Tibial nerve (tissue), 4 donors: ENCODE measurements around the gene XYLT1. TPM values are rescaled to one million over a fixed set of nuclear protein-coding genes. Genes with fewer than 3 reads are reported as not detected.
A peak's percentile ranks its signal among the peaks of the same experiment; 100 is the strongest.

Experiments
- DNase-seq, 2 donors: peaks; one replicate each; pipeline ENCODE4 v3.0.0-alpha.2; 2019; ENCODE audit warnings: low spot score in 2 of 2
- H3K27ac ChIP-seq, 4 donors: fragments of 200-600 bp; sonication (generic) in 3 of 4; one replicate each; pipeline ENCODE4 v1.5.1; 2017 to 2019; ENCODE audit warnings: mild to moderate bottlenecking in 1 of 4
- H3K27me3 ChIP-seq, 2 donors: fragments of 200-600 bp; sonication (generic) in 1 of 2; one replicate each; pipeline versions ENCODE4 v1.5.1 to v1.6.0; 2017 to 2019
- H3K36me3 ChIP-seq, 3 donors: fragments of 200-600 bp; sonication (generic); one replicate each; pipeline ENCODE4 v1.5.1; 2018 to 2019
- H3K4me1 ChIP-seq, 4 donors: fragments of 200-600 bp; sonication (generic) in 3 of 4; one replicate each; pipeline ENCODE4 v1.5.1; 2017 to 2019
- H3K4me3 ChIP-seq, 4 donors: fragments of 200-600 bp; sonication (generic) in 3 of 4; one replicate each; pipeline ENCODE4 v1.5.1; 2017 to 2019; ENCODE audit warnings: mild to moderate bottlenecking in 1 of 4, moderate library complexity in 1 of 4
- H3K9me3 ChIP-seq, 4 donors: fragments of 200-600 bp; sonication (generic) in 3 of 4; one replicate each; pipeline ENCODE4 v1.5.1; 2017 to 2019
- EP300 ChIP-seq, 2 donors: sonication (generic); formaldehyde crosslinking; IDR thresholded peaks; one replicate each; pipeline ENCODE4 v1.6.1; 2017; ENCODE audit warnings: antibody characterized with exemption in 2 of 2, mild to moderate bottlenecking in 1 of 2
- POLR2A ChIP-seq, 2 donors: fragments of 450-650 bp; IDR thresholded peaks; one replicate each; pipeline ENCODE4 v1.6.1; 2017; ENCODE audit warnings: antibody characterized with exemption in 2 of 2, mild to moderate bottlenecking in 2 of 2, moderate library complexity in 2 of 2
- WGBS, 2 donors: methylation state at CpG; one replicate each; pipeline ENCODE4 v1.1.5; 2018; 5-methylcytosine and 5-hydroxymethylcytosine counted together
- total RNA-seq, 4 donors: library from RNA; depleted of rRNA; stranded (reverse); fragments of >200 nt; gene quantifications; one replicate each; pipeline ENCODE4 v1.1.0, GENCODE V29; 2016
- TF ChIP-seq, protein P1 (sequence below), 5 experiments: fragments of 200-600 bp in 3 of 5; fragments of 450-650 bp in 2 of 5; sonication (generic) in 3 of 5; IDR thresholded peaks; one replicate each; pipeline ENCODE4 v1.5.1; 2016 to 2019; ENCODE audit warnings: antibody characterized with exemption in 5 of 5, mild to moderate bottlenecking in 3 of 5, moderate library complexity in 2 of 5

Gene XYLT1
- total RNA-seq, 4 donors from 2014 or later, result 13.8 to 23.1 (median 14.8) TPM

DNA sequence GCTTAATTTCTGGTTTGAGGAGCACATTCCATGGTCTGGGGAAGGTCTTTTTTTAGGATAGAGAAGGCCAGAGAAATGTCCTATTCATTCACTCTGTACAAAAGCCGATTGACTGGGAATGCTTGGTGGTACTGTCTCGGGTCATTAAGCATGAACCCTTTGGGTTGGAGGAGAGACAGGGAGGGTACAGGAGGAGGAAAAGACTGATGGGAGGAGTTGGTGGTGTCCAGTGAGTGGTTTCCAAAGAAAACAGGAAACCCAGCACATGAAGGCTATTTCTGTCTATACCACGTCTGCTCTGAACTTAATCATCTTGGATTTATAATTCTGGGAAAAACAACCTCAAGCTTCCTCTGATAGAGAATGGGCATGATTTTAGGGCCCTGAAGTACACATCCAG is 111.9 kb downstream of the XYLT1 start:
- TF ChIP-seq EP300 (IDR thresholded peaks at IDR 0.05), result peak in 1 of 2 donors; percentile 11
- TF ChIP-seq, protein P1, sequence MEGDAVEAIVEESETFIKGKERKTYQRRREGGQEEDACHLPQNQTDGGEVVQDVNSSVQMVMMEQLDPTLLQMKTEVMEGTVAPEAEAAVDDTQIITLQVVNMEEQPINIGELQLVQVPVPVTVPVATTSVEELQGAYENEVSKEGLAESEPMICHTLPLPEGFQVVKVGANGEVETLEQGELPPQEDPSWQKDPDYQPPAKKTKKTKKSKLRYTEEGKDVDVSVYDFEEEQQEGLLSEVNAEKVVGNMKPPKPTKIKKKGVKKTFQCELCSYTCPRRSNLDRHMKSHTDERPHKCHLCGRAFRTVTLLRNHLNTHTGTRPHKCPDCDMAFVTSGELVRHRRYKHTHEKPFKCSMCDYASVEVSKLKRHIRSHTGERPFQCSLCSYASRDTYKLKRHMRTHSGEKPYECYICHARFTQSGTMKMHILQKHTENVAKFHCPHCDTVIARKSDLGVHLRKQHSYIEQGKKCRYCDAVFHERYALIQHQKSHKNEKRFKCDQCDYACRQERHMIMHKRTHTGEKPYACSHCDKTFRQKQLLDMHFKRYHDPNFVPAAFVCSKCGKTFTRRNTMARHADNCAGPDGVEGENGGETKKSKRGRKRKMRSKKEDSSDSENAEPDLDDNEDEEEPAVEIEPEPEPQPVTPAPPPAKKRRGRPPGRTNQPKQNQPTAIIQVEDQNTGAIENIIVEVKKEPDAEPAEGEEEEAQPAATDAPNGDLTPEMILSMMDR (IDR thresholded peaks at IDR 0.05), result no peak
- no peaks in the 10 kb centered on the region for H3K9me3 ChIP-seq
- H3K4me3 ChIP-seq, result no peak overlapping the region
- 11 to 23% methylated on average over 3 of the region's 3 CpGs for WGBS, 2 donors
- no peaks in the 10 kb centered on the region for H3K36me3 ChIP-seq
- no peaks in the 10 kb centered on the region for H3K27me3 ChIP-seq
- peak overlapping the region in 2 of 4 donors; percentile 42 to 57 for H3K27ac ChIP-seq
- no peak for DNase-seq
- peaks cover 0 to 55% (median 17%) of the 10 kb centered on the region in 4 donors for H3K4me1 ChIP-seq

DNA sequence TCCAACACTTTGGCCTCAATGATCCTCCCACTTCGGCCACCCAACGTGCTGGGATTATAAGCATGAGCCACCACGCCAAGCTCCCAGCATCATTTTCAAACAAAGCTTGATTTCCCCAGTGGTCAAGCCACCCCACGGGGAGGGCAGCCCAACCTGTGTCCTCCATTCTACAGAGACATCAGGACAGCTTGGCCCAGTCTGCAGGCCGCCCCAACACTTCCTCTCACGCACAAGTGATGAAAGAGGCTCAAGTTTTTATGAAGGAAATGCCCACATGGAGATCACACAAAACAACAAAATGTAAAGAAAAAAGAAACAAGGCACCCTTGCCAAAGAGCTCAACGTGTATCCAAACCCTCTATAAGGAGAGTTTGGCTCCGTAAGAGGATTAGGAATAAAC is 112.4 kb downstream of the XYLT1 start:
- H3K4me3 ChIP-seq, result no peak overlapping the region
- H3K27ac ChIP-seq, result peak overlapping the region in 2 of 4 donors; percentile 42 to 57
- no peak for TF ChIP-seq POLR2A (IDR thresholded peaks at IDR 0.05)
- TF ChIP-seq, protein P1 (IDR thresholded peaks at IDR 0.05), result no peak
- no peak for TF ChIP-seq EP300 (IDR thresholded peaks at IDR 0.05)
- H3K27me3 ChIP-seq, result no peaks in the 10 kb centered on the region
- peaks cover 0 to 50% (median 17%) of the 10 kb centered on the region in 4 donors for H3K4me1 ChIP-seq
- no peaks in the 10 kb centered on the region for H3K9me3 ChIP-seq
- 60 to 62% methylated on average over 8 of the region's 8 CpGs for WGBS, 2 donors
- no peaks in the 10 kb centered on the region for H3K36me3 ChIP-seq
- DNase-seq, result no peak

DNA sequence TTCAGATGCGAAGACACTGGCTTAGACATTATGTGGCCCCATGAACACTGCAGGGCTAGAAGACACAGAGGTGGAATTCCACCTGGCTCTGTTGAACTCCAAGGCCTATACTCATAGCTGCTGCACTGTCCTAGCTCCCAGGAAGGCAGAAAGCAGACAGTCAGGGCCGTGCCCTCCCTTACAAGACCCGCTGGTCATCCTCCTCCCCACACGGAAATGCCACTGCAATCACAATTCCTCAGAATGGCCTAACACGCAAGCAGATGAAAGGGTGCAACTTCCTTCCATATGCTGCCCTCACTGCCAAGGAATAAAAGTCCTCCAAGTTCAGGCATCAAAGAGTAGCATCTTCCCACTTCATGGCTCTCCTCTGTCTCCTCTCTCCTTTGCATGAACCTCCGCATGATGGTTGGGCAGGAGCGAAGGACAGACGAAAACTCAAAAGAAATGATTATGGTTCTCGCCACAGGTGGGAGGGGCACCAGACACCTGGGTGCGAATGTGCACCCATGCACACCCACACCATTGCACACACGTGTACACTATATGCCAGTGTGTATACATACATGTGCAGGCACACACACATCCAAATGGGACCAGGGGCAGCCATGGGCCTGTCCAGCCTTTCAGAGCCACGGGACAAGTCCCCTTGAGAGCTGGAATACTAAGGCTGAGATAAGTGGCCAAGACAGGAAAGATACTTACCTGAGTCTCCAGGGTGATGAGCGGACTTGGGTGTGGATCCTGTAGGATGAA is 113.3 kb downstream of the XYLT1 start:
- Histone ChIP-seq H3K27me3 (no peaks in the 10 kb centered on the region), H3K27ac (no peak overlapping the region), H3K4me1 (peaks cover 0 to 50% (median 17%) of the 10 kb centered on the region in 4 donors), H3K9me3 (no peaks in the 10 kb centered on the region), H3K4me3 (no peak overlapping the region), H3K36me3 (no peaks in the 10 kb centered on the region)
- no peak for DNase-seq
- 93% methylated on average over 13 of the region's 13 CpGs for WGBS, 2 donors
- TF ChIP-seq POLR2A (IDR thresholded peaks at IDR 0.05) (no peak), EP300 (IDR thresholded peaks at IDR 0.05) (no peak)
- TF ChIP-seq, protein P1 (IDR thresholded peaks at IDR 0.05), result no peak

DNA sequence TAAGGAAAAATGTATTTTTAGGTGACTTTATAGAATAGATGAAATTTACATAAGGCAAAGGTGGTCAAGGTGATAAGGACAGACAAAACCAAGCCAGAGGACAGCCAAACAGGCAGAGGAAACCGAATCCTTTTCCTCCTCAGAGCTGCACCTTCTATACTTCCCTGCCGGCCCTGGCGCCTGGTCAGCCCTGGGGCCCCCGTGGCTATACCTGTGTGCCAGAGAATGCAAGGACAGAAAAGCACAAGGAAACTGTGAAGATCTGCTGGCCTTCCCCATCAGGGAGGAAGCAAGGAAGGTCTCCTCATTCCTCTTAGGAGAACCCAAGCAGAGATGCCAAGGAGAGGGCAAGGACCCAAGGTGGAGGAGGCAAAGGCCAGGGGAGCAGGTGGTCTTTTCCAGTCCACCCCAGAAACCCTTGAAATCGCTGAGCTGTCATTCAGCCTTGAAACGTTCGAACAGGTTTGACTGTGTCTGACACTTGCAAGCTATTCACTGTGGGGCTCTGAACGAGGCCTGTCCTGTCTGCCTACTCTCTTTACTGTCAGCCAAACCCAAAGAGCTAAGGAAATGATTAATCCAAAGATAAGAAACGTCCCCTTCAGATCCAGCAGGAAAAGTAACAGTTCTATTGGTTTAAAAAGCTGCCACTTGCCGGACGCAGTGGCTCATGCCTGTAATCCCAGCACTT is 114.4 kb downstream of the XYLT1 start:
- Histone ChIP-seq H3K9me3 (no peaks in the 10 kb centered on the region), H3K27ac (no peak overlapping the region), H3K36me3 (no peaks in the 10 kb centered on the region), H3K4me1 (peaks cover 0 to 50% (median 20%) of the 10 kb centered on the region in 4 donors), H3K4me3 (no peak overlapping the region), H3K27me3 (no peaks in the 10 kb centered on the region)
- no peak for TF ChIP-seq POLR2A (IDR thresholded peaks at IDR 0.05)
- TF ChIP-seq EP300 (IDR thresholded peaks at IDR 0.05), result no peak
- TF ChIP-seq, protein P1 (IDR thresholded peaks at IDR 0.05), result no peak
- 82% methylated on average over 11 of the region's 11 CpGs for WGBS, 2 donors
- DNase-seq, result no peak

DNA sequence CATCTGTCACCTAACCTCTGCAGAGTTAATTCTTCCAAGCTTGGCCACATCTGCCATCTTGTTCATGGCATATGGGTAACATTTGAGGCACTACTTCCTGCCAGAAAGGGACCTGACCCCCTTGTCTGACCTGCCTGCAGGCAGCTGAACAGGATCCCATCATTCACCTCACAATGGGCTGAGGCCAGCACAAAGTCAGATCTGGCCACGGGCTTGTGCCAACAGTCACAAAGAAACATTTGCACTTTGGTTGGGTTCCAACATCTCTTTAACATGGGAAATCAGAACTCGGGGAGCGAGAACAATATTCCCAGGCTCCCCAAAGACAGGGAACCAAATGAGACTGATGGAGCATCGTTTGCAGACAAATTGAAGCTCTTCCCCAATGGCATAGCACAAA is 116.1 kb downstream of the XYLT1 start:
- DNase-seq, result no peak
- 52 to 60% methylated on average over 4 of the region's 4 CpGs for WGBS, 2 donors
- Histone ChIP-seq H3K9me3 (no peaks in the 10 kb centered on the region), H3K4me3 (no peak overlapping the region), H3K36me3 (no peaks in the 10 kb centered on the region), H3K4me1 (peaks cover 0 to 51% (median 20%) of the 10 kb centered on the region in 4 donors), H3K27me3 (no peaks in the 10 kb centered on the region), H3K27ac (no peak overlapping the region)
- TF ChIP-seq, protein P1 (IDR thresholded peaks at IDR 0.05), result no peak
- TF ChIP-seq EP300 (IDR thresholded peaks at IDR 0.05) (no peak), POLR2A (IDR thresholded peaks at IDR 0.05) (no peak)
